ENCODE measurements around the gene CACUL1.
A peak's percentile ranks its signal among the peaks of the same experiment; 100 is the strongest.
"Not testable (repeated sequence)": the region's sequence is repeated elsewhere in the genome, so short reads cannot be mapped to it uniquely, and the experiment has no call there.

- not testable (repeated sequence) for TF ChIP-seq POLR2A (IDR thresholded peaks at IDR 0.05); CTCF (IDR thresholded peaks at IDR 0.05); EP300 (IDR thresholded peaks at IDR 0.05; ENCODE audit: low read depth)
- peak in 1 of 3 donors; percentile 9 for TF ChIP-seq POLR2AphosphoS5 (IDR thresholded peaks at IDR 0.05)
Observed at GRCh38 chr10:118744346-118744918, 10.3 kb downstream of the CACUL1 start.

All from transverse colon (tissue), 4 donors.